ENCODE measurements around the gene BORA. TPM values are rescaled to one million over a fixed set of nuclear protein-coding genes. Genes with fewer than 3 reads are reported as not detected.
A peak's percentile ranks its signal among the peaks of the same experiment; 100 is the strongest.

BORA gene
- 51.9 and 52.0 TPM in 2 replicates for total RNA-seq (ENCODE audit: low replicate concordance)

- Histone ChIP-seq H3K36me3 (peaks cover 10% of the 10 kb centered on the region), H3K4me2 (peak within 1 kb of the TSS; percentile 88), H4K20me1 (ENCODE audit: low read depth) (peaks cover 11% of the 10 kb centered on the region), H3K9me3 (ENCODE audit: low read depth) (no peaks in the 10 kb centered on the region), H3K9ac (peak within 1 kb of the TSS; percentile 38), H3K4me3 (peak within 1 kb of the TSS; percentile 67), H3K79me2 (ENCODE audit: low read depth) (peaks cover 92% of the 10 kb centered on the region), H3F3A (ENCODE audit: low read depth) (no peaks in the 10 kb centered on the region), H3K27me3 (no peaks in the 10 kb centered on the region), H2AFZ (replicated peaks) (peak within 1 kb of the TSS; percentile 84), H3K27ac (no peak within 1 kb of the TSS), H3K4me1 (peaks cover 23% of the 10 kb centered on the region)
- Mint-ChIP-seq H3K9me3 (peaks cover 19% of the 10 kb centered on the region), H3K27ac (peak within 1 kb of the TSS; percentile 98), H3K4me1 (peaks cover 22% of the 10 kb centered on the region), H3K4me3 (peak within 1 kb of the TSS; percentile 99), H3K27me3 (ENCODE audit: insufficient read depth, low read depth) (peaks cover 3% of the 10 kb centered on the region), H3K36me3 (peaks cover 36% of the 10 kb centered on the region)
- DNase-seq (ENCODE audit: low spot score): peak; percentile 94
- TF ChIP-seq CTCF (IDR thresholded peaks at IDR 0.05) (no peak), EZH2phosphoT487 (IDR thresholded peaks at IDR 0.05) (no peak), EZH2 (IDR thresholded peaks at IDR 0.05) (no peak)
Observed at GRCh38 chr13:72727417-72728289, at the start of gene BORA, which contains the start of gene MZT1. Gene BORA, plus strand, starts transcription at chr13:72727923. Its CDS starts 1,018 bp downstream, at chr13:72728941. Gene MZT1, minus strand, starts transcription at chr13:72727629. Its CDS starts 27 bp downstream, at chr13:72727602.

- Mint-ChIP-seq H3K9me3 (no peaks in the 10 kb centered on the region), H3K4me3 (no peak overlapping the region), H3K27me3 (ENCODE audit: insufficient read depth, low read depth) (no peaks in the 10 kb centered on the region), H3K27ac (no peak overlapping the region), H3K4me1 (peaks cover 4% of the 10 kb centered on the region), H3K36me3 (no peaks in the 10 kb centered on the region)
- Histone ChIP-seq H4K20me1 (ENCODE audit: low read depth) (no peaks in the 10 kb centered on the region), H3K27me3 (no peaks in the 10 kb centered on the region), H3K9me3 (ENCODE audit: low read depth) (no peaks in the 10 kb centered on the region), H3K9ac (no peak overlapping the region), H3K36me3 (no peaks in the 10 kb centered on the region), H3K4me2 (no peak overlapping the region), H3F3A (ENCODE audit: low read depth) (no peaks in the 10 kb centered on the region), H3K4me3 (no peak overlapping the region), H2AFZ (replicated peaks) (no peak overlapping the region), H3K79me2 (ENCODE audit: low read depth) (no peaks in the 10 kb centered on the region), H3K27ac (no peak overlapping the region), H3K4me1 (no peaks in the 10 kb centered on the region)
- TF ChIP-seq EZH2 (IDR thresholded peaks at IDR 0.05) (no peak), EZH2phosphoT487 (IDR thresholded peaks at IDR 0.05) (no peak), CTCF (IDR thresholded peaks at IDR 0.05) (no peak)
- DNase-seq (ENCODE audit: low spot score): no peak
Observed at GRCh38 chr13:72678312-72678711, 49.4 kb upstream of the BORA start.

- H3K27me3 Mint-ChIP-seq (ENCODE audit: insufficient read depth, low read depth): no peaks in the 10 kb centered on the region
- no peak overlapping the region for H3K9ac ChIP-seq
- H3K4me2 ChIP-seq: no peak overlapping the region
- H3F3A ChIP-seq (ENCODE audit: low read depth): no peaks in the 10 kb centered on the region
- H3K27me3 ChIP-seq: no peaks in the 10 kb centered on the region
- no peak overlapping the region for H3K4me3 Mint-ChIP-seq
- H3K27ac ChIP-seq: no peak overlapping the region
- H3K9me3 ChIP-seq (ENCODE audit: low read depth): no peaks in the 10 kb centered on the region
- no peaks in the 10 kb centered on the region for H3K9me3 Mint-ChIP-seq
- no peak overlapping the region for H2AFZ ChIP-seq (replicated peaks)
- DNase-seq (ENCODE audit: low spot score): no peak
- no peak for TF ChIP-seq EZH2phosphoT487 (IDR thresholded peaks at IDR 0.05)
- no peak for TF ChIP-seq CTCF (IDR thresholded peaks at IDR 0.05)
- no peak for TF ChIP-seq EZH2 (IDR thresholded peaks at IDR 0.05)
- no peaks in the 10 kb centered on the region for H3K79me2 ChIP-seq (ENCODE audit: low read depth)
- H3K4me1 Mint-ChIP-seq: peaks cover 4% of the 10 kb centered on the region
- no peaks in the 10 kb centered on the region for H3K4me1 ChIP-seq
- H3K27ac Mint-ChIP-seq: no peak overlapping the region
- H3K36me3 Mint-ChIP-seq: no peaks in the 10 kb centered on the region
- H4K20me1 ChIP-seq (ENCODE audit: low read depth): no peaks in the 10 kb centered on the region
- no peaks in the 10 kb centered on the region for H3K36me3 ChIP-seq
- no peak overlapping the region for H3K4me3 ChIP-seq
Observed at GRCh38 chr13:72680353-72680752, 47.4 kb upstream of the BORA start.

Data from neural progenitor cell (in vitro differentiated cells).